Measurements from ENCODE around the gene SCLT1. TPM values are rescaled to one million over a fixed set of nuclear protein-coding genes. Genes with fewer than 3 reads are reported as not detected.

SCLT1 gene
- polyA plus RNA-seq, 1 donor from 2014 or later: 12.8 TPM

DNA sequence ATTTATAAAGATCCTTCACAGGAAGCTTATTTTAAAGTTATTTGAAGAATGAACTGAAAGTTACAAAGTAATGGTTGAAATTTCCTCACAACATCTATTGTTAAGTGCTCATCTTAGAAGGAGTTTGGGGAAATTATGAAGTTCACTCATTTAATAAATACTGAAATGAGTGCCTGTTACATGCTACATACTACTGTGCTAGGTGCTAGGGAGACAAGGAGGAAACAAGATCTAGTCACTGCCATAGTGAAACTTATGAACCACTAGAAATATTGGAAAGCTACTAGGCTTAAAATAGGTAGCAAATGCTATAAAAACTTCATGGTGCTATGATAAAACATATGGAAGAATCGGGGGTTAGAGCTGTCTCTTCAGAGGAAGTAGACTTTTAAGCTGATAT is 186.8 kb downstream of the SCLT1 start:
- TF ChIP-seq MXI1 (conservative IDR thresholded peaks at IDR 0.05; ENCODE audit: poor library complexity, severe bottlenecking): no peak
- TF ChIP-seq SMC3 (conservative IDR thresholded peaks at IDR 0.05; ENCODE audit: poor library complexity): no peak
- TF ChIP-seq, protein P1, sequence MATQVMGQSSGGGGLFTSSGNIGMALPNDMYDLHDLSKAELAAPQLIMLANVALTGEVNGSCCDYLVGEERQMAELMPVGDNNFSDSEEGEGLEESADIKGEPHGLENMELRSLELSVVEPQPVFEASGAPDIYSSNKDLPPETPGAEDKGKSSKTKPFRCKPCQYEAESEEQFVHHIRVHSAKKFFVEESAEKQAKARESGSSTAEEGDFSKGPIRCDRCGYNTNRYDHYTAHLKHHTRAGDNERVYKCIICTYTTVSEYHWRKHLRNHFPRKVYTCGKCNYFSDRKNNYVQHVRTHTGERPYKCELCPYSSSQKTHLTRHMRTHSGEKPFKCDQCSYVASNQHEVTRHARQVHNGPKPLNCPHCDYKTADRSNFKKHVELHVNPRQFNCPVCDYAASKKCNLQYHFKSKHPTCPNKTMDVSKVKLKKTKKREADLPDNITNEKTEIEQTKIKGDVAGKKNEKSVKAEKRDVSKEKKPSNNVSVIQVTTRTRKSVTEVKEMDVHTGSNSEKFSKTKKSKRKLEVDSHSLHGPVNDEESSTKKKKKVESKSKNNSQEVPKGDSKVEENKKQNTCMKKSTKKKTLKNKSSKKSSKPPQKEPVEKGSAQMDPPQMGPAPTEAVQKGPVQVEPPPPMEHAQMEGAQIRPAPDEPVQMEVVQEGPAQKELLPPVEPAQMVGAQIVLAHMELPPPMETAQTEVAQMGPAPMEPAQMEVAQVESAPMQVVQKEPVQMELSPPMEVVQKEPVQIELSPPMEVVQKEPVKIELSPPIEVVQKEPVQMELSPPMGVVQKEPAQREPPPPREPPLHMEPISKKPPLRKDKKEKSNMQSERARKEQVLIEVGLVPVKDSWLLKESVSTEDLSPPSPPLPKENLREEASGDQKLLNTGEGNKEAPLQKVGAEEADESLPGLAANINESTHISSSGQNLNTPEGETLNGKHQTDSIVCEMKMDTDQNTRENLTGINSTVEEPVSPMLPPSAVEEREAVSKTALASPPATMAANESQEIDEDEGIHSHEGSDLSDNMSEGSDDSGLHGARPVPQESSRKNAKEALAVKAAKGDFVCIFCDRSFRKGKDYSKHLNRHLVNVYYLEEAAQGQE (IDR thresholded peaks at IDR 0.05; ENCODE audit: borderline replicate concordance): no peak
- TF ChIP-seq EP300 (conservative IDR thresholded peaks at IDR 0.05; ENCODE audit: poor library complexity, severe bottlenecking): no peak
- TF ChIP-seq TAF1 (IDR thresholded peaks at IDR 0.05; ENCODE audit: low read depth): no peak
- TF ChIP-seq, protein P2, sequence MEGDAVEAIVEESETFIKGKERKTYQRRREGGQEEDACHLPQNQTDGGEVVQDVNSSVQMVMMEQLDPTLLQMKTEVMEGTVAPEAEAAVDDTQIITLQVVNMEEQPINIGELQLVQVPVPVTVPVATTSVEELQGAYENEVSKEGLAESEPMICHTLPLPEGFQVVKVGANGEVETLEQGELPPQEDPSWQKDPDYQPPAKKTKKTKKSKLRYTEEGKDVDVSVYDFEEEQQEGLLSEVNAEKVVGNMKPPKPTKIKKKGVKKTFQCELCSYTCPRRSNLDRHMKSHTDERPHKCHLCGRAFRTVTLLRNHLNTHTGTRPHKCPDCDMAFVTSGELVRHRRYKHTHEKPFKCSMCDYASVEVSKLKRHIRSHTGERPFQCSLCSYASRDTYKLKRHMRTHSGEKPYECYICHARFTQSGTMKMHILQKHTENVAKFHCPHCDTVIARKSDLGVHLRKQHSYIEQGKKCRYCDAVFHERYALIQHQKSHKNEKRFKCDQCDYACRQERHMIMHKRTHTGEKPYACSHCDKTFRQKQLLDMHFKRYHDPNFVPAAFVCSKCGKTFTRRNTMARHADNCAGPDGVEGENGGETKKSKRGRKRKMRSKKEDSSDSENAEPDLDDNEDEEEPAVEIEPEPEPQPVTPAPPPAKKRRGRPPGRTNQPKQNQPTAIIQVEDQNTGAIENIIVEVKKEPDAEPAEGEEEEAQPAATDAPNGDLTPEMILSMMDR (IDR thresholded peaks at IDR 0.05; ENCODE audit: poor library complexity, severe bottlenecking): no peak
- TF ChIP-seq POLR2AphosphoS5 (IDR thresholded peaks at IDR 0.05): no peak
- TF ChIP-seq EZH2 (IDR thresholded peaks at IDR 0.05; ENCODE audit: borderline replicate concordance, insufficient read depth, low read length, poor library complexity, severe bottlenecking): no peak
- no peak for TF ChIP-seq RAD21 (conservative IDR thresholded peaks at IDR 0.05)
- no peak overlapping the region for H3K4me2 ChIP-seq (ENCODE audit: low read length)
- H3K27me3 ChIP-seq (ENCODE audit: insufficient read depth, low read depth, low read length): no peaks in the 10 kb centered on the region
- no peaks in the 10 kb centered on the region for H3K79me2 ChIP-seq (replicated peaks; ENCODE audit: insufficient read depth, low read length)
- no peaks in the 10 kb centered on the region for H3F3A ChIP-seq (ENCODE audit: insufficient read depth, low read length, poor library complexity, severe bottlenecking)
- H3K4me3 ChIP-seq (ENCODE audit: low read length): no peak overlapping the region
- no peaks in the 10 kb centered on the region for H4K20me1 ChIP-seq (ENCODE audit: insufficient read depth)
- H2AFZ ChIP-seq (ENCODE audit: low read depth, low read length): no peak overlapping the region
- no peaks in the 10 kb centered on the region for H3K9me3 ChIP-seq (ENCODE audit: low read length)
- no peak overlapping the region for H3K27ac ChIP-seq (ENCODE audit: low read length)
- H3K9me2 ChIP-seq (ENCODE audit: insufficient read depth, low read length): no peaks in the 10 kb centered on the region
- H3K9ac ChIP-seq (ENCODE audit: low read length): no peak overlapping the region
- H3K36me3 ChIP-seq (ENCODE audit: insufficient read depth, low read length): no peaks in the 10 kb centered on the region

DNA sequence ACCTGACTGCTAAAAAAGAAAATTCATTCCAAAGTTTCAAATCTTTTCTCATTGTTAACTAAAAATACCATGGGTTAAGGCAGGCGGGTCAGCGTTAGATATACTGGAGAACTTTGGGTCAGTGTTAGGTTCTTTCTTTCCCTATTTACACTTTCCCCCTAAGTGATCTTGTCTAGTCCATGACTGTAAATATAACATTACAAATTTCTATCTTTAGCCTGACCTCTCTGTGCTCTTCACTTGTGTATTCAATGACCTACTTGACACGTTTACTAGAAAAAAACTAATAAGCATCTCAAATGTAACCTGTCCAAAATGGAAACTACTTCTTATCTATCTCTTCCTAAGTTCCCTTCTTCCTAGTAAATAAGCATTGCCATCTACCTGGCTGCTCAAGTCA is 188.5 kb downstream of the SCLT1 start:
- no peak overlapping the region for H3K4me3 ChIP-seq (ENCODE audit: low read length)
- H3F3A ChIP-seq (ENCODE audit: insufficient read depth, low read length, poor library complexity, severe bottlenecking): no peaks in the 10 kb centered on the region
- H3K9me3 ChIP-seq (ENCODE audit: low read length): no peaks in the 10 kb centered on the region
- H3K79me2 ChIP-seq (replicated peaks; ENCODE audit: insufficient read depth, low read length): no peaks in the 10 kb centered on the region
- H4K20me1 ChIP-seq (ENCODE audit: insufficient read depth): no peaks in the 10 kb centered on the region
- no peaks in the 10 kb centered on the region for H3K27me3 ChIP-seq (ENCODE audit: insufficient read depth, low read depth, low read length)
- H3K9me2 ChIP-seq (ENCODE audit: insufficient read depth, low read length): no peaks in the 10 kb centered on the region
- no peaks in the 10 kb centered on the region for H3K36me3 ChIP-seq (ENCODE audit: insufficient read depth, low read length)
- no peak overlapping the region for H3K27ac ChIP-seq (ENCODE audit: low read length)
- TF ChIP-seq, protein P1 (IDR thresholded peaks at IDR 0.05; ENCODE audit: borderline replicate concordance): no peak
- TF ChIP-seq EZH2 (IDR thresholded peaks at IDR 0.05; ENCODE audit: borderline replicate concordance, insufficient read depth, low read length, poor library complexity, severe bottlenecking) (no peak), POLR2AphosphoS5 (IDR thresholded peaks at IDR 0.05) (no peak), TAF1 (IDR thresholded peaks at IDR 0.05; ENCODE audit: low read depth) (no peak), SMC3 (conservative IDR thresholded peaks at IDR 0.05; ENCODE audit: poor library complexity) (no peak), RAD21 (conservative IDR thresholded peaks at IDR 0.05) (no peak), EP300 (conservative IDR thresholded peaks at IDR 0.05; ENCODE audit: poor library complexity, severe bottlenecking) (no peak), MXI1 (conservative IDR thresholded peaks at IDR 0.05; ENCODE audit: poor library complexity, severe bottlenecking) (no peak)
- TF ChIP-seq, protein P2 (IDR thresholded peaks at IDR 0.05; ENCODE audit: poor library complexity, severe bottlenecking): no peak
- H2AFZ ChIP-seq (ENCODE audit: low read depth, low read length): no peak overlapping the region
- no peak overlapping the region for H3K4me2 ChIP-seq (ENCODE audit: low read length)
- H3K9ac ChIP-seq (ENCODE audit: low read length): no peak overlapping the region

Measured in neural cell (in vitro differentiated cells).